Activated CD4-positive, alpha-beta T cell treated with anti-CD3 and anti-CD28 coated beads, Interleukin-2, amount 50 U/mL, for 1 hour (primary cell): Measurements from ENCODE around the gene TMEFF2.
A peak's percentile ranks its signal among the peaks of the same experiment; 100 is the strongest.

Experiments
- DNase-seq: peaks from one replicate; pipeline ENCODE4 v3.0.0-alpha.2; 2020

TMEFF2 gene, protein sequence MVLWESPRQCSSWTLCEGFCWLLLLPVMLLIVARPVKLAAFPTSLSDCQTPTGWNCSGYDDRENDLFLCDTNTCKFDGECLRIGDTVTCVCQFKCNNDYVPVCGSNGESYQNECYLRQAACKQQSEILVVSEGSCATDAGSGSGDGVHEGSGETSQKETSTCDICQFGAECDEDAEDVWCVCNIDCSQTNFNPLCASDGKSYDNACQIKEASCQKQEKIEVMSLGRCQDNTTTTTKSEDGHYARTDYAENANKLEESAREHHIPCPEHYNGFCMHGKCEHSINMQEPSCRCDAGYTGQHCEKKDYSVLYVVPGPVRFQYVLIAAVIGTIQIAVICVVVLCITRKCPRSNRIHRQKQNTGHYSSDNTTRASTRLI

GRCh38 chr2:192194866-192195547 is at the start of gene TMEFF2:
TSS of gene TMEFF2 (minus strand) at chr2:192194933. CDS start at chr2:192194524, 409 bp downstream.
- peak; percentile 20 for DNase-seq

GRCh38 chr2:192243488-192243887 is 48.8 kb upstream of the TMEFF2 start:
- DNase-seq = no peak

- DNase-seq = no peak
Measured at GRCh38 chr2:192236136-192236535, 41.4 kb upstream of the TMEFF2 start.

DNA sequence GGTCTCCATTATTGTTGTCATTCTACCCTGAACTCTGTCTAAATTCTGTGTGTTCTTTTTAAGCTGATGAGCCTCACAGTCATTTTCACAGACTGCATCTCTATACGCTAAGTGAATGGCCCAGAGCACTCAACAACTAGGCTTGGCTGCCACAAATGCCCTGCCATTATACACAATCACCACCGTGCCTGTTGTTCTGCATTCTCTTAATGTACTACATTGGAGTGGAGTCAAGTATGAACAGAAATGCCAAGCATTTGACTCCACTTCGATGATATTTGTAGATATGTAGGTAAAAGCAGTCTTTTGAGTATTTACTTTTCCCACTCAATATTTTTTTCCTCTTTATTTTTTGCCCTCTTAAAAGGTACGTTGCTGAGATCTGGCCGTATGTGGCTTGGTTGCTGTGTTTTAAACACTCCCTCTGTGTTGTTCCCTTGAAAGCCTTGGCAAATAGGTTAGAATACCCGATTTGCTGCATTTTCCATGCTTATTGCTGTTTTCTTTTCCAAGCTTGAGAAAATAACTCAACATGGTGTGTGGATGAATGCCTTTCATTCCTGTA is 36.2 kb upstream of the TMEFF2 start:
- no peak for DNase-seq

DNA sequence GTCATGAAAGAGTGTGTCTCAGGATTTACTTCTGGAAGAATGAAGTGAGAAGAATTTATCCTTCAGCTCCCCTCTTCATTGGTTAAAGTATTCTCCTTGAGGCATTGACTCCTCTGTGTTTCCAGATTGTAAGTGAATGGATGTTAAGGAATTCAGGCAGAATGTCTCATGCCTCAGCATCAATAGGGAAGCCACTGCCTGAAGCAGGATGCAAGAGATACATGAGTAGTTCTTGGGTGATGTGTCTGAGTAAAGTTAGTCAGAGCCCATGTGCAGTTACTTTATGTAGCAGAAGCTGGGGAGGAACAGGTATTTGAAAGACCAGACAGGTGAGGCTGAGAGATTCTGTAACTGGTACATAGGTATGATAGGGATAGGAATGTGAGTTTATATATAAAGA is 34.0 kb upstream of the TMEFF2 start:
- DNase-seq = no peak

- no peak for DNase-seq
Measured at GRCh38 chr2:192218970-192219369, 24.2 kb upstream of the TMEFF2 start.

DNA sequence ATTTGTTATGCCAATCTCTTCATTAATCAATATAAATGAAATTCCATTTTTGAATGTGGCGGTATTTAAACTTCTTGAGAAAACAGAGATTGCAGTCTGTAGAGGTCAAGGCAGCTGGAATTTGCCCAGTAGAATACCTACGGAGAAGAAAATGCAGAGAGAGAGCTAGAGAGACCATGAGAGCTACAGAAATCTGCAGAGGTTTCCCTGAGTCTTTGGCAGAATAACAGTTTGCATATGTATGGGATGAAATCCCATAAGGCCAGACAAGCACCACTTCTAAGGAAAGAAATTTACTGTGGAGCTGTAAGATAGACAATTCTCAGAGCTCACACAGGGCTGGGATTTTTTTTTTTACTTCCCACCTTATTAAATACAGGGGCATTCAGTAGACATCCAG is 23.6 kb upstream of the TMEFF2 start:
- no peak for DNase-seq

GRCh38 chr2:192216336-192216735 is 21.6 kb upstream of the TMEFF2 start:
- no peak for DNase-seq

- no peak for DNase-seq
Measured at GRCh38 chr2:192215096-192215877, 20.6 kb upstream of the TMEFF2 start.

DNA sequence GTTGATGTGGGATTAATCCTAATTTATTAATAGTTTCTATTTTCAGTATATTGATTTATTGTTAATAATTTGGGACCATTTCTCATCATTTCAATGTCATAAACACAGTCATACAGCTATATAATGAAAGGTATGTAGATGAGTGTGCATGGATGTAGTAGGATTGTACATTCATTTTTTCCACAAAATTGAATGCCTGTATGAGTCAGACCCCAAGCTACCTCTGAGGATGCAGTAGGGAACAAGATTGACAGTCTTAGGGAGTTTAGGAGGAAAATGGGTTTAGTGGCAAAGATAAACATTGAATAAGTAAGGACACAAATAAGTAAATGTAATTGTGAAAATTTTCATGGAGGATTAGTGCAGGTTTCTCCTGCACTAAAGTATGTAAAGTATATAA is 14.1 kb upstream of the TMEFF2 start:
- no peak for DNase-seq

DNA sequence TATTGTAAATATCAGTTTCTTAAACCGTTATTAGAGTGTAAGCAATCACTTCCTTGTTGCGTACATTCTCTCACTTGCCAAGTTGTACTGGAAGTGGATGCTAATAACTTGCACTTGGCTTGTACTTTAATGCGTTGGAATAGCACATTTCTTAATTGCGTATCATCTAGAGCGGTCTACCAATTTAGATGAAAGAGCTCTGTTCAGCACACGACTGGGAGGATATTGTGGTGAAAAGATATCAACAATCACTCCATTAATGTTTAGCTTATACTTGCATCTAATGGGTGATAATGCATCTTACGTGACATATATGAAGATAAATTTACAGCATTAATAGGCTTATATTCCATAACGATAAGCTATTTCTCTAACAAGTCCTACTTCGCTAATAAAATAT is 11.7 kb upstream of the TMEFF2 start:
- no peak for DNase-seq

- DNase-seq = no peak
Measured at GRCh38 chr2:192203876-192204275, 9.1 kb upstream of the TMEFF2 start.

DNA sequence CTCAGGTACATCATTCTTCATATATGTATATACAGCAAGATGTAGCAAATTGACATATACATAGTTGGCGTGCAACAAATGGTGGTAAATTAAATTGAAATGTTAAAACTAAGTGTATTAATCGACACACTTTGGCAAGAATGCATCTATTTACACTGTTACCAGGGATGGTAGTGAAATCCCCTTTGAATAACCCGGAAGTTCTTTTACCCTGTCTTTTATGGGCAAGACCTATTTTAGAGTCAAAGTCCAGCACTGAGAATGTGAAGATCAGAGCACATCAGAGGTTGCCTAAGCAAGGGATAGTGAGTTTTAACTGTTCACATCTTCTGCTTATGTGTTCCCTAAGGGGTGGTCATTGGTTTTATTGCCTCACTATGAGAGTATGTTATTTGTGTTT is 7.6 kb upstream of the TMEFF2 start:
- DNase-seq = no peak

GRCh38 chr2:192201116-192201515 is 6.4 kb upstream of the TMEFF2 start:
- DNase-seq = no peak

GRCh38 chr2:192197357-192197756 is 2.6 kb upstream of the TMEFF2 start:
- DNase-seq = no peak

DNA sequence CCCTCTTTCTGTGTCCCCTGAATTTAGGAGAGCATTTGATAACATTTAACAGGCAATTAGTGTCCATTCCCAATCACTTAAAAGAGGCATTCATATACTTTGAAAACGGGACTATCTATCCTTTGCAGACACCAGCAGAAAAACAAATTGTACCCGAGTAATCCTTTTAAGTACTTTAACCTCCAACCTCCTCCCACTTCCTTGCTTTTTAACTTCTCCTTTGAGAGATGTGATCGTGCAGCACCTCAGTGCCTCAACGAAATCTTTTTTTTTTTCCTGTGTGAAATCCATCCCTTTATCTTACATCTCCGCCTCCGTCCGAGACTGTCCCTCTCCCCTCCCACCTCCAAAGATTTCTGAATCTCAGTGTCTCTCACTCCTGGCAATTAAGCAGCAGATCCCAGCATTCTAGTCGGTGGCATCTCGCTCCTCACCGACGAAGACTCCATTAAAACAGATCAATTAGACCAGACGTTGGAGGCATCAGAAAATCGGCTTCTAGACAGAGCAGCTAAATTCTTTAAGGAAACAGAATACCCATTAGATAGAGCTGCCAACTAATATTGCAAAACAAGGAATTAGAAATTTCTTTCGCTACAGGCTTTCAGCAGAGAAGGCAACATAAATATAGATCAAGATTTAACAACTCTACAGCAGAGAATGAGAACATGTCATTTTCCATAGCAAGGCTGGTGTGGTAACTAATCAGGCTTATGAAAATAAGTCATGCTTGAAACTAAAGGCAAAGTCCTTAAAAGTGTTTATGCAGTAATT is 1.9 kb upstream of the TMEFF2 start:
- no peak for DNase-seq

GRCh38 chr2:192195548-192196418 is 1.1 kb upstream of the TMEFF2 start:
- no peak for DNase-seq

- peak; percentile 2 for DNase-seq
Measured at GRCh38 chr2:192194265-192194865, 368 bp downstream of the TMEFF2 start.

- no peak for DNase-seq
Measured at GRCh38 chr2:192190474-192190873, 4.3 kb downstream of the TMEFF2 start.

- no peak for DNase-seq
Measured at GRCh38 chr2:192186806-192187205, 7.9 kb downstream of the TMEFF2 start.

DNA sequence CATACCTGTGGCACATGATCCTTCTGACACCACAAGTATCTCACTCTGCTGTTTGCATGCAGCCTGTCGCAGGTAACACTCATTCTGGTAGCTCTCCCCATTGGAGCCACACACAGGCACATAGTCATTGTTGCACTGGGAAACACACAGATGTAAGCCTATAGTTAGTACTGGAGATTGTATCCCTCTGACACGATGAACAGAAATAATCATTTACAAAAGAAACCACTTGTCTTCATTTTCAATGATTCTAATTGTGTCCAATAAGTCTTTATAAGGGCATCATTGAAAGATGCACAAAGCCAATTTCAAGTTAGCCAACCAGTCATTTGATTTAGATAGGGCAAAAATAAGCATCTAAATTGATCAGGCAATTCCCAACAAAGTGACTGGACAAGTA is 10.4 kb downstream of the TMEFF2 start:
- DNase-seq = no peak
